Right renal pelvis (tissue), 4 donors: ENCODE measurements around the gene ZNF462. TPM values are rescaled to one million over a fixed set of nuclear protein-coding genes. Genes with fewer than 3 reads are reported as not detected.

ENCODE experiments used
- DNase-seq, 4 donors: peaks; one replicate each; pipeline ENCODE4 v3.0.0-alpha.2; 2013; ENCODE audit warnings: low read depth in 4 of 4, low spot score in 3 of 4, missing footprints in 1 of 4
- polyA plus RNA-seq, 4 donors: library from polyadenylated mRNA; unstranded; fragments of 120-200 nt; gene quantifications; one replicate each; pipeline ENCODE4 v1.2.1, GENCODE V29; 2013; ENCODE audit not compliant: insufficient read length in 4 of 4

Gene ZNF462
- polyA plus RNA-seq, 4 donors, result 20.0 to 25.1 (median 21.1) TPM

DNA sequence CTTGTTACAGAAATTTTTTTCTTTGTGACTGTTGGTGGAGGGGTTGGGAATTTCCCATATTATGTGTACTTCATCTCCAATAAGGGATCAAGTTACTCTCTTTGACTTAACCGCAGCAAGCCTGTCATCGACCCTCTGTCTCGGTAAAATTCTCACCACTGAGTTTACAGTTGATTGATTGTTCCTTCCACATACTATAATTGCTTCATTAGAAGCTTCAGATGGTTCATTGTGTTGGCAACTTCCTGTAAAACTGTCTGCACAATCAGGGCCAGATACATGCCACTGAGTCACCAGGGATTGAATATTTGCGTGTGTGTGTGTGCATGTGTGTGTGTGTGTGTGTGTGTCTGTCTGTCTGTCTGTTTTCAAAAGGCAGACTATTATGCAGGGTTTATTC lies 176.6 kb downstream of the ZNF462 start:
- no peak for DNase-seq

DNA sequence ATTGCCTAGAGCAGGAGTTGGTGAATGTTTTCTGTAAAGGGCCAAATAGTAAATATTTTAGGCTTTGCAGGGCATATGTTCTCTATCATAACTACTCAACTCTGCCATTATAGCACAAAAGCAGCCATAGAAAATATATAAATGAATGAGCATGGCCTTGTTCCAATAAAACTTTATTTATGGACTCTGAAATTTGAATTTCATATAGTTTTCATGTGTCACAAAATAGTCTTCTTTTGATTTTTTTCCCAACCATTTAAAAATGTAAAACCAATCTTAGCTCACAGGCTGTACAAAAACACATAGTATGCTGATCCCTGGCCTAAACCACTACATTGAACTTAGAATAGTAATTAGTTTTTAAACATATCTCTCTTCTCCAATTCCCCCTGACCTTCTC lies 179.6 kb downstream of the ZNF462 start:
- DNase-seq, result no peak

DNA sequence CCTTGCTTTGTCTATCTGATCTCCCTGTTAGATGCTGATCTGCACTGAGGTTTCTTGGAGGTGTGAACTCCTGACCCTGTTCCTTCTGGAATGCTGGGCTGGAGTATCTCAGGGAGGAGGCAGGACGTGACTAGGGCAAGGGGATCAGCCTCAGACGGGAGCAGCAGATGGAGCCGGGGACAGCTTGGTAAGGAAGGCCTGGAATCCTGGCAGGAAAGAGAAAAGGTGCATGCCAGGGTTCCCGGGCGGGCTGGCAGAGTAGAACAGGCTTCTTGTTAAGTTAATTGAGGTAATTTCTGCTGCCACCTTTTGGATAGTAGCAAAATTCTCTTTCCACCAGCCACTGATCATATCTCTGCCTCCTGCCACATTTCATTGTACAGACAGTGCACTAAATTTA lies 180.9 kb downstream of the ZNF462 start:
- DNase-seq, result no peak

DNA sequence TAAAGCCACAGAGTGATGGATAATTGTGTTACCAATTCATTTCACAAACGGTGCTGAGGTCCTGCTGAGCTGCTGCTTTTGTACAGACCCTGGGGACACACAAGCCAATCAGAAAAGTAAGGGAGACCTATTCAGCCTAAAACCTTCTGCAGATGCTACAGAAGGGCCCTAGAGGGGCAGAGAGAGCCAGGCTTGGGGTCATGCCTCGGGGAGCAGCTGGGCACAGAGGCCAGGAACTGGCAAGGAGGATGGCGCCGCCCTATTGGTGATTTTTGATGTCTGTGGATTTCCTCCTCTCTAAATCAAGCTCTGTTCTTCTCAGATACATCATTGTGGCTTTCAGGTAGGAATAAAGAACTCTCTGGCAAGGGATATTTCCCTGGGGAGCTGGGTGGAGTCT lies 181.9 kb downstream of the ZNF462 start:
- DNase-seq, result no peak

DNA sequence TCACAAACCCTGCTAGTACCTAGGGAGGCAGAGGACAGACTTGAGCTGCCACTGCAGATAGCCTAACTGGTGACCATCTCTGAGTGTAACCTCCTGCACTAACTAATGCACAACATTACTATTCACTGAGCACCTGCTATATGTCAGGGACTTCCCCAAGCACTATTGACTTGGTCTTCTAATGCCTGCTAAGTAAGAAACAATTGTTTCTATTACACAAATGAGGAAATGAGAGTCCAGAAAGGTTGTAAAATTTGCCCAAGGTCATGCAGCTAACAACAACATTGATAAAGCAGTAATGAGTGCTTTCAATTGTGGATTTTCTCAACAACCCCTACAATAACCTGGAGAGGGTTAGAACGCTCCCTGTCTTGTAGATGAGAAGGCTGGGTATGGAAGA lies 183.7 kb downstream of the ZNF462 start:
- DNase-seq, result no peak

DNA sequence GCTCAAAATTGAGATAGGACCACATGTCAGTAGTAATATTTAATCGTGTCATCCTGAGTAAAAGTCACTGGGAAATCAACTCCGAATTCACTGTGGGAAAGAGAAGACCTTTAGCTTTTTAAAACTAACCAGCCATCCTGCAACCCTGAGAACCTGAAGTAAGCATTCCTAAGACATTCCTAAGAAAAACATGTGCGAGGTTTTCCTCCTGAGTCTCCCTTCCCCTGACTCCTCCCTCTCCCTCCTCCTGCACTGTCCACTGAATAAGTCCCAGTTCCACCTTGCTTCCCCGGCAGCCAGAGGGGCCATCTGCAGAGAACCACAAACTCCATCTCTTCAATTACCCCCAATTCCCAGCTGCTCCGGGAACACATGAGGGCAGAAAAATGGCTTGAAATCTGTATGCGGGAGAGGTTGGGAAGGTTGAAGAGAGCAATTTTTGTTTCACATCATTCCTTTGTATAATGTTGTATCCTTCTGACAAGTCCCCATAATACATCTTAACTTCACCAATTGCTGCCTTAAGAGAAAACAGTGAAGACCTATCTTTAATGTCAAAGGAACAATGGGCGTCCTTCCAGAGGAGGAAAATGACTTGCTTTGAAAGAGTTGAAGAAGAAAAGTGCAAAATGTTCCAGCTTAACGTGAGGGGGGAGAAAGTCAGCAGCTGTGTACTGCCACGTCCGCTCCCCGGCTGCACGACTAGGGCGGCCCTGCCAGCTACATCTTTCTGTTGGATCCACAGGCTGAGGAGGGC lies 186.3 kb downstream of the ZNF462 start:
- no peak for DNase-seq

DNA sequence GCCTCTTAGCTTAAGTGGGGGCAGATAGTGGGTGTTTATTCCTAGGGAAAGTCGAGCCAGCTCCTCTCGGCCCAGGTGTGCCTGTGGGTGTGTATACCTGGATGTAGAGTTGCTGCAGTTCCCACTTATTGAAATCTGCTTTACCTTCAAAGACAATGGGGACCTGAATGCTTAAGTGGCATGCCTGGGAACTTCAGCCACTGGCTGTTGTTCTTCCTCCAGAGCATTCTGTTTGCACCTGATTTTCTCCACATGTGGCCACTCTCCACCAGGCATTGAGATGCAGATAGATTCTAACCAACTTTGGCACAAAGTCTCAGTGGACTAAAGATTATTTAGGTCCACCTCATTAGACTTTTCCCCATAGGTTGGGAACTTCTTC lies 186.8 kb downstream of the ZNF462 start:
- DNase-seq, result no peak

DNA sequence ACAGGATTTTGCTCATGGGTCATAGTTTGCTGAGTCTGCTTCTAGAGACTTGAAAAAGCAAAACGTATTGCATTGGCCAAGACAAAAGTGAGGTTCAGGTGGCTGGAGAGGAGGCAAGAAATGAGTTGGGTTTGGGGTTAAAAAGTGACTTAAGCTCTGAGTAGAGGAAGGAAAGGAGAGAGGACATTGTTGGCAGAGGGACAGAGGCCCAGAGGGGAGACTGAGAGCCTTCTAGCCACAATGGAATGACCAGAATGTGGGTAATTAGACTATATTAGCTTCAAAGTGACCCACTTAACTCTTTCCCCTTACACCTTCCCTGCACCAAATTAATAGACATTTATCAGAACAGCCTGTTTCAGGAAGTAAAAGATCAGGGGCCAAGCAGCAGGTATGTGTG lies 188.4 kb downstream of the ZNF462 start:
- DNase-seq, result no peak

DNA sequence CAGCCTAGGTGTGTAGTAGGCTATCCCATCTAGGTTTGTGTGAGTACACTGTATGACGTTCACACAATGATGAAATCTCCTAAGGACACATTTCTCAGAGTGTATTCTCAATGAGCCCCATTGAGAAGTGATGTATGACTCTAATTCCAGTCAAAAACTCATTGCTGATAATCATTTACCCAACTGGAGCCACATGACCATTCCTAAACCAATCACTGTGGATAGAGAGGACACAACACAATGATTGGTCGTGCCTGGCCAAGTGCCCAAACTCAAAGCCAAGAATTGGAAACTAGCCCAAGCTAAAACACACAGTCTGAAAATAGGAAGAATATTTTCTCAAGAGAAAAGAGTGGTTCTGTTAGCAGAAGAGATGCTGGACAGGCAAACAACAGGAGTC lies 191.2 kb downstream of the ZNF462 start:
- no peak for DNase-seq

DNA sequence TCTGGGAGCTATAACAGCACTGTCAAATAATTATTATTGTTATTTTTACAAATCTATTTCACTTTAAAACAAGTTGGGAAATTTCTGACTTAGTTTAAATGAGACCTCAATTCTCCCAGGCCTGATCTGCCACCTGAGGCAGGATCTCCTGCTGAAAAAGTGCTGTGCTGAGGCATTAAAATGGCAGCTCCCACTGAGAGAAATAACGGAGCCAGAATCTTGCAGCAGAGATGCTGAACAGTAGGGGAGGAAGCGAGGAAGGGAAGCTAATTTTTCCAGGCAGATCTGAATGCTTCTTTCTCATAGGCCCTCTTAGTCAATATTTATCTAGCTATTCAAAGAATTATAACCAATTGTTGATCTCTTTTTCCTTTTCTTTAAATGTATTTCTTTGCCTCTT lies 196.3 kb downstream of the ZNF462 start:
- no peak for DNase-seq

DNA sequence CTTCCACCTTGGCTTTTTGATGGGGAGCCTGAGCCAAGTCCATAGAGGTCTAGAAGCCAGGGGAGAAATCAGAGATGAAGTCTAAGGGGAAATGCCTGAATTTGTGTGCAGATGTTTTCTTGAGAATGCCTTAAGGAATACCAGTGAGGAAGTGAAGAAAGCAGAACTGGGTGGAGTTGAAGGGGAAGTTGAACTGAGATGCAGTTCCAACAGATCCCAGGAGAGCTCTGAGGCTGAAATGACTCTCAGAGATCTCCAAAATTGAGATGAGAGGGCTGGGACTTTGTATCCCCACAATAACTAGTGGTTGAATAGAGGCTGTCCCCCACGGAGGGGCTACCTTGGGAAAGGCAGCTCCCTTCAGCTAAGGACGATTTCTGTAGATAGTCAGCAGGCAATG lies 197.1 kb downstream of the ZNF462 start:
- DNase-seq, result no peak
